HG03097 (cell line): Measurements from ENCODE around the gene MTNR1A.

Source experiments
- ATAC-seq: cut with Tn5 transposase; IDR thresholded peaks from one replicate; pipeline ENCODE4 v1.9.1; 2021; ENCODE audit not compliant: unreplicated experiment, low FRiP score

Gene MTNR1A

DNA sequence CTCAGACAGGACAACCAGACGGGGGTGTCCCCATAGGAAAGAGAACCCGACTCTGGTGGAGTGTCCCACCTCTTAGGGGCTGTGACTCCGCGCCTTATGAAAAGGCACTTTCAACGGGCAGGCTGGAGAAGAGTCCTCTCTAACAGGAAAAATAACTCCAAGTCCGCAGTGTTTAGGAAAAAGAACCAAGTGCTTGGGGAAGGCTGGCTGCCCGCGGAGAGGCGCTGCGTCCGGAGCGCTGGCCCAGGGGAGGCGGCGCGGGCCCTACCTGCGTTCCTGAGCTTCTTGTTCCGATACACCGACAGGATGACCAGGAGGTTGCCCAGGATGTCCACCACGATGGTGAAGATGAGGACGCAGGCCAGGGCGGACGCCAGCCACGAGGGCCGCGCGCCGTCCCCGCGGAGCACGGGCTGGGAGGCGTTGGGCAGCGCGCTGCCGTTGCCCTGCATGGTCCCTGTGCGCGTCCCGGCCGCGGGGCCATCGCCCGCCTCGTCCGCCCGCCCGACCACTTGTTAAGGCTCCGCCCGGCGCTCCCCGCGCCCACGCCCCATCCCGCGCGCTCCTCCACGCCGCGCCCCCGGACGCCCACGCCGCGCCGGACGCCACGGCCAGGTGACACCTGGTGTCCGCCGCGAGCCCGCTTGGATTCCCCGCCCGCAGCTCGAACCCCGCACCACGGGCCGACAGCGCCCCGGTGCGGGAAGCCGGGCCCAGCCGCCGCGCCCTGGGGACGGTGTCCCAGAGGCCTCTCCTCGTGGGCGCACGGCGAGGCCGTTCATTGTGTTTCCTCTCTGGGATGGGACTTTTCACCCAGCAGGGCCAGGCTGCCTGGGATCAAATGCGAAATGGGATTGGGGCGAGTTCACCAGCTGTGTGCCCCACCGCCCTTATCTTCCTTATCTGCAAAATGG lies at the start of gene MTNR1A:
TSS of gene MTNR1A (minus strand) at position 654 of the 914 bp plus-strand sequence. CDS start at position 452, 202 bp downstream.
- no peak for ATAC-seq

DNA sequence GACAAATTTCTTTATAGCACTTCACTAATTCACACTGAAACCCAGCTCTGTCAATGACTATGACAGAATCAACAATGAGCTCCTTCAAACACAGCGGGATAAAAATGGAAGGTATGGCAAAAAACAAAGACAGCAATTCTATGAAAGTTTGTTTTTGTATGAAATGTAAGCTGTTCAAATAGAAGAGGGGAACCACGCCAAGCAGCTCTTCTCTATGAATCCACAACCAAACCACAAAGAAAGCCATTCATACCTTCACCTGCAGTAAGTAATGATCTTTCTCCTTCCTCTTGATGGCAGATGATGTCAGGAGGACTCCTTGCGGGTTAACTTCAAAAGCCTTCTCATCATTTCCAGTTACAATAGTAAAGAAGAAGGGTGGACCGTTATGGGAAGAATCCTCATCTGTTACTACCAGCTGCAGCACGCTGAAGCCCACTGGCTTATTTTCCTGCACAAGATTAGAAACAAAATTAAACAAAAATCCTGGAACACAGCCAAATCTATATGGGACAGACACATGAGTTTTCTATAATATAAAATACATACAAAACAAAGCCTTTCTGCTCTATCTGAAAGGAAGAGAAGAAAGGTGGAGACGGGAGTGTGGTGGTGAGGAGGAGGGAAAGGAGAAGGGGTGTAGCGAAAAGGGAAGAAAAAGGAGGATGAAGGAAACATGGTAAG lies 48.9 kb upstream of the MTNR1A start:
- ATAC-seq, result no peak

DNA sequence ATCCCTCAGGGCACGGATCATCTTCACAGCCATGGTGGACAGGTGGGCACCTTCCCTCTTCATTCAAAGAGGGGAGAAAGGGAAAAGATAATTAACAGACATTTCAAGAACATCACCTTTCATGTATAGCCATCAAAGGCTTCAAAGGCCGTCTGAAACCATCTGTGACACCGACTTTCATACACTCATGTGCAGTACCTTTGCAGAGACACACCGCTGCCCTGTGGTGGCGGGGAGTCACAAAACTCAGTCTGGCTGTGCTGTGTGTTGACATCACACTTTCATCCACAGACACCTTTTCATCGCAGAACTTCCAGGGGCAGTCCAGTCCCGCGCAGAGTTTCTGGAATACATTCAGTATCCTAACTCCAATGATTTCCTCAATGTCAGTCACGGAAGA lies 47.6 kb upstream of the MTNR1A start:
- no peak for ATAC-seq

DNA sequence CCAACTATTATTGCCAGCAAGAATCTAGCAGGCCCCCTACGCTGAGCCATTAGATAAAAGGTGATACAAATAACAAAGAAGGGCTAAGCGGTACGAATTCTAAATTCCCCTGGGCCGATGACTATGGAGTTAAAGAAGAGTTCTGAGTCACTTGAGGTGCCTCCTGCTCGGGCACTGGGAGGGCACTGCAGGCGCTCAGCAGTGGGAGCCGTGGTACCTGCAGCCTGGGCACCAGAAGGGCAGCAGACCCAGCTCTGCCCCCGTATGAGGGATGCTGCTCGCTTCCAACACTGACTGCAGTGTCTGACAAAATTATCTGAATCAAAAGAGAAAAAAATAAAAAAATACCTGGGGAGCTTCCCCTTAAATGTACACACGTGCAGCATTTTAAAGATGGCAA lies 44.1 kb upstream of the MTNR1A start:
- ATAC-seq, result no peak

DNA sequence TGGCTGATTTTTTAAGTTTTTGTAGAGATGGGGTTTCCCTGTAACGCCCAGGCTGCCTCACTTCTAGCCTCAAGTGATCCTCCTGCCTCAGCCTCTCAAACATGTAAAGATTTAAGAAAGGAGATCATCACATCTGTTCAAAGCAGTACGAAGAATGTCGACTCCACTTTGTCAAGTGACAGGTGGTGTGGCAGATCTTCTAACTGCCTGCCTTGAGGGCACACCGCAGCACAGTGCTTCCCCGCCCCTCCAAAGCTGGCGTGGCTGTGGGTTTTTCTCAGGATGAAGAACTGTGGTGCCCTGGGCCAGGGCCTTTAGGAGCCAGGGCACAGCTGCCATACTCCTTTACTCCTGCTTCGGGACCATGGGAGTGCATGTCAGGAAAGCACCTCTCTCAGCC lies 43.3 kb upstream of the MTNR1A start:
- ATAC-seq, result no peak

DNA sequence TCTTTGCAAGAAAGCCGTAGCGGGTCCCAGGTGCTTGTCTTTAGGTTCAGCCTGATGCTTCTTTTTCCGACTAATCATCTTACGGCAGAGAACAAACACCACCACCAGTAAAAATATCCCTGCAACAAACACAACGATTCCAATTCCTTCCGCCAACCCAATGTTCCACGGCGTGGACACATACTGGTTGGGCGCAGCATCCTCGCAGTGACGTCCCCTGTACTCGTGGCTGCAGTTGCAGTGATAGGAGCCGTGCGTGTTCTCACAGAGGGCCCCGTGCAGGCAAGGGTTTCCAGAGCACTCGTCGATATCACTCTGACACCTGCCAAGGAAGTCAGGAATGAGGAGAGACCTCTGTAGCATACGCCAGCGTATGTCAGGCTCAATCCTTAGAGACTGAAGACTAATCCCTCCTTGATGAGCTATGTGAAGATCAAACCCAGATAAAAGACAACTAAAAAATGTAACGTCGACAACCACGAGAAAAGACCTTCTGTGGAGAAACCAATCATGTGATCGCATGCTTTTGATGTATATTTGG lies 41.6 kb upstream of the MTNR1A start:
- ATAC-seq, result no peak

DNA sequence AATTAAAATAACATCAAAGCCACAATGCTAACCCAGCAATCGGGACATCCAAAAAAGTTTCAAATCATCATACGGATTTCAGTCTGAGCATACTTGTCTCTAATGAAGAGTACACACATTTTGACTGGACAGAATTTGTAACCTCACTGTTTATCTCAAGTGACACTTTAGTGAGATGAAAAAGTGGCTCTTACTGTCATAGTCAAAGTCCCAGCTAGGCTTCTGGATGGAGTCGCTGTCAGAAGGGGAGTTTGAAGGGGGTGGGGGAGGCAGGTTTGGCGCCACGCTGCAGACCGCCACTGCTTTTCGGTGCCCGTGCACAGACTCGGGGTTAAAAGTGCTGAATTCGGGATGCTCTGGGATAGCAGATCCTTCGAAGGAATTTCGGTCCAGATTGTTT lies 41.0 kb upstream of the MTNR1A start:
- no peak for ATAC-seq

DNA sequence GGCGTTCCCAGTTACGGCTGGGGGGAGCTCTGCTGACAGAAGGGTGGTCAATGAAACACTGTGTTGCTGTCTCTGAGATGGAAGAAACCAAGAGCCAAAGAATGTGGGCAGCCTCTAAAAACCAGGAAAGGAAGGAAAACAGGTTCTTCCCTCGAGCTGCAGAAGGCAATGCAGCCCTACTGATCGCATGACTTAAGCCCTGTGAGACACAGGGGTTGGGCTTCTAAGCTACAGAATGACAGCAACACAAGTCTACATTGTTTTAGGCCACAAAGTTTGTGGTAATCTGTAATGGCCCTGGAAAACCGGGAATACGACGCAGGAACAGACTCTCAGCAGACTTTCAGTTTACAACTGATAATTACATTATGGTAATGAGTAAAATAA lies 38.2 kb upstream of the MTNR1A start:
- no peak for ATAC-seq

DNA sequence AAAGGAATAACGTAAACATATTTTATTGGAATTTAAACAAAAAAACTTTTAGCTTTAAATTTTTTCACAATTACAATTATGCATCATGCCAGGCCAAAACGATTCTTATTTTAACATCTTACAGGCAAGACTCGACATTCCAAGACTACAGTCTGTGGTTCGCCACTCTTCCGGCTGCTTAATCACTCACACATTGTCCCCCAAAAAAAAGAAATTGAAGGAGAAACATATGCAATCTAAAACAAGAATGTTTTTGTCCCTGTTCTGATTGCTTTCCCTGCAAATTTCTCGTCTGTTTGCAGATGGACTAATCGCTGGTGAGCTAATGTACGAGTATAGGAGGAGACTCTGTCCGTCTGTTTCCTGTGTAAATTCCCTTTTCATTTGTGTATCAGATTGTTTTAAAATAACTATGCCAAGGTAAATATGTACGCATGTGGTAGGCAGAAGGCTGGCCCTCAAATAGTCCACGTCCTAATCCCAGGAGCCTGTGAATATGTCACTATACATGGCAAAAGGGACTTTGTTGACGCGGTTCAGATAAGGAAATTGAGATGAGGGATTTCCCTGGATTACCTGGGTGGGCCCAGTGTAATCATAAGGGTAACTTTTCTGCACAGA lies 37.7 kb upstream of the MTNR1A start:
- ATAC-seq, result no peak

DNA sequence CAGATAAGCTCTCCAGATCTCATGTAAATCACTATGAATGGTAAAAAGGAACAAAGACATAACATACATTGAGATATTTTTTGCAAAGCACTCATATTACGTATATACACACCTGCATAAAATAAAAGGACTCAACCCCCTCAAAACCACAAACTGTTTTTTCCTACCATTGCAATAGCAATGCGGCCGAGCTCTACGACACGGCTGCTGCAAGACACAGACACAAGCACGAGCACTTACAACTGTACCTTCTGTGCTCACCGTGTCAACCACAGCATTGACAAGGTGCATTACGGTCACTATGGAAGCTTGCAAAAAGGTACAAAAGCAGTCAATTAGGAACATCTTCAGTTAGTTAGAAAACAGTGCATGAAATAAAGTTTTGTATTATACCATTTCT lies 37.1 kb upstream of the MTNR1A start:
- ATAC-seq, result no peak

DNA sequence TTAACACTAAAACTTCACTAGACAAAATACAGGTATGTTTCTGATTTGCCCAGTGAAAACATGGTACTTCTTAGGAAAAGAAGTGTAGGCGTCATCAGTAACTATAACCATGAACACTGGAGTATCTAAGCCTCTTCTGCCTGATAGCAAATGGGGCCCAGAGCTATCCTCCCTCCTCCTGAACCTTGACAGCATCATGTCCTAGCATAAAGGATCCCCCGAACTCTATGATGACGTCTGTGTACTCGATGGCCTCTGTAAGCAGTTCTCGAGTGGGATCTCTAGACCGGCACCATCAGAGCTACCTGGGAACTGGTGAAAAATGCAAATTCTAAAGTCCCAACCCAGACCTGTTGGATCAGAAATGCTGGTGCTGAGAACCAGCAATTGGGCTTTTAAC lies 36.3 kb upstream of the MTNR1A start:
- no peak for ATAC-seq

DNA sequence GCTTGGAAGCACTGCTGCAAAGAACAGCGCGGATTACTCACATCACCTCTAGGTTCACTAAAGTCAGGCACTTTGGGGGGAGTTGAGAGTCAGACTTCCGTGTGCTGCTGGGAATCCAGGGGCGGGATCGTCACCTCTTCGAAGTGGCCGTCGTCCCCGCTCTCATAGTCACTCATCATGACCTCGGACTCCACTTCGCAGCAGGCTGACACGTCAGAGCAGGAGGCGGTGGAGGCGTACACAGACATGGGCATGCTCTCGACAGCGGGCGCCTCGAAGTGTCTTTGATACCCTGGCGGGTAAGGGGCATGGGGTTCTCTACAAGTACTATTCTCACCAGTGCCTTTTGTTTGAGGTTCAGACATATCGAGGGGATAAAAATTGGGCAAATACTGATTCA lies 33.1 kb upstream of the MTNR1A start:
- ATAC-seq, result no peak

DNA sequence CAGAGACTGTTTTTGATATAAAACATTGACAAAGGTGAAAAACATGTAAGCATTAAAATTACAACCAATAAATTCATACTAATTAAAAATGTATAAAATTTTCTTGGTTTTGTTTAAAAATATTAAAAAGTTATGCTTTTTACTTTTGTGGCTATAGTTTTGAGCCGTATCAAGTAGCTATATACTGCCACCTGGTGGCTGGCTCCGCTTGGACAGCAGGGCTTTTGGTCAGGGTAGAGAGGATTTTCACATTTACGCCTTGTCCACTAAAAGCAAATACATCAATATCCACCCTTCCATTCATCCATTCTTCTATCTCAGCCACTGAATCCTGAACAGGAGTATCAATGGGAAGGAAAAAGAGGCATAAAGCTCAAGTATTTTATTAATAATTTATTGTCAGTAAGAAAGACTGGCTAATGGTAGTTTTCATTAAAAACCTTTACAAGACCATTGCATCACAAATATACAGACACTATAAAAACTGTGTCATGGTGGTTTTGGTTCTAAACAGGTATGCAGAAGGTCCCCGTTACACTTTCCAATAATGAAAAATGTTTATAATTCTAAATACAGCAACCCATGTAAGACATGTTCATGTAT lies 32.1 kb upstream of the MTNR1A start:
- no peak for ATAC-seq

DNA sequence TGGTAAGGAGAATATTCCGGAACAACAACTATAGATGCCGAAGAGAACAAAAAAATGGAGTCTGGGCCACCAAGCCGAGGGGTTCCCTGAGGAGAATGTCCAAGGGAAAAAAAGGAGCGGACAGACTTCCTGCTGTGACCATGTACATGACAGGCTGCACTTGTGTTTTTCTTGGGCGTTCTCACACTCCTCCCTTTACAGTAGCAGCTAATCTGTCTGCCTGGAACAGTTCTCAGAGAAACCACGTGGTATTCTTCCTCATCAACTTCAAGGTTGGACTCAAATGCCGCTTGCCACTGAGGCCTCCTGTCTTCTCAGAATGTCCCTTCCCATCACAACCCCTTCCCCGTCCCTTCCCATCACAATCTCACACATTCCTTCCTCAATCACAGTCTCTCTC lies 30.8 kb upstream of the MTNR1A start:
- ATAC-seq, result no peak

DNA sequence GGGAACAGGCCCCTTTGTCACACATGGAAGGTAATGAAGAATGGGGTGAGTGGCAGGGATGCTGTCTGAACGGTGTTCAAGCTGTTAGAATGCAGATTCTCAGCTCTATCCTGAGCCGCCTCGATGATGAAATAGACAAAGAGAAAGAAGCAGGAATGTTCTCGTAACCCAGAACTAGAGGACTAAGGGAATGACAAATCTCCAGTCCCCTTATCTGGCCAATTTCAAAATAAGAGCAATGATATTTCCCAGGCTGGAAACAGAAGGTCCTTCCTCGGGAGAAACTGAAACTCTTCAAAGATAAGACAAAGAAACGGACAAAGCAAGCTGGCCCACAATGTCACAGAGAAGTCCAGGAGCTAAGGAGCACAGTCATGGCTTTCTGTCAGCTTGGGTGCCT lies 29.5 kb upstream of the MTNR1A start:
- ATAC-seq, result no peak

DNA sequence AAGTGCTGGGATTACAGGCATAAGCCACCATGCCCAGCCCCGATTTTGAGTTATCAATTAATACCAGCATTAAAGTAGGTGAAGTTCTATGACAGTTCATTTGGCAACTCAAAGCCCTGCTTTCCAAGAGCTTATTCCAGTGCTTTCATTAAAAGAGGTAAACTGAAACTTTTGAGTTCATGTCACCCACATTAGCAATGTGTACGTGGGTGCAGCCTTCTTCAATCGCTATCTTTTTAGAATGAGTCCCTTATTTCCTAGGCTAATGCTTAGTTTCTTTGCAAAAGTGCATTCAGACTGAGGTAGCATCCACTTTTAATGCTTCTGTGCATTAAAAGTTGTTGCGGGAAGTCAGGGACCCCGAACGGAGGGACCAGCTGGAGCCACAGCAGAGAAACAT lies 26.1 kb upstream of the MTNR1A start:
- no peak for ATAC-seq

DNA sequence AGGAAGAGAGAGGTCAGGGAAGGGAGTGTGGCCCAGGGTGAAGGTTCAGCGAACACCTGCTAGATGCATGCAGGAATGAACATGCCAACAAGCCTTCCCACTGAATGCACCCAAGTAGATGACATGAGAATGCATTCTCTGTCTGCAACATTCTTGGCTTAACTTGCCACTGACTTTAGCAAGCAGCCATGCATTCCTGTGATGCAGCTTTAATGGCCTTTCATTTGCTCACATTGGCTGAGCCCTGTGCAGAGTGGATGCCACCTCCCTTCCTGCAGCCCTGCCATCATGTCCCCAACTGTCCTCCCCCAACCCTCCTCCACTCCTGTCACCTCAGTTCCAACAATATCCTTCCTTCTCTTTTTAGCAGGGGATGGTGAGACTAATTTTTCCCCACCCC lies 25.3 kb upstream of the MTNR1A start:
- no peak for ATAC-seq

DNA sequence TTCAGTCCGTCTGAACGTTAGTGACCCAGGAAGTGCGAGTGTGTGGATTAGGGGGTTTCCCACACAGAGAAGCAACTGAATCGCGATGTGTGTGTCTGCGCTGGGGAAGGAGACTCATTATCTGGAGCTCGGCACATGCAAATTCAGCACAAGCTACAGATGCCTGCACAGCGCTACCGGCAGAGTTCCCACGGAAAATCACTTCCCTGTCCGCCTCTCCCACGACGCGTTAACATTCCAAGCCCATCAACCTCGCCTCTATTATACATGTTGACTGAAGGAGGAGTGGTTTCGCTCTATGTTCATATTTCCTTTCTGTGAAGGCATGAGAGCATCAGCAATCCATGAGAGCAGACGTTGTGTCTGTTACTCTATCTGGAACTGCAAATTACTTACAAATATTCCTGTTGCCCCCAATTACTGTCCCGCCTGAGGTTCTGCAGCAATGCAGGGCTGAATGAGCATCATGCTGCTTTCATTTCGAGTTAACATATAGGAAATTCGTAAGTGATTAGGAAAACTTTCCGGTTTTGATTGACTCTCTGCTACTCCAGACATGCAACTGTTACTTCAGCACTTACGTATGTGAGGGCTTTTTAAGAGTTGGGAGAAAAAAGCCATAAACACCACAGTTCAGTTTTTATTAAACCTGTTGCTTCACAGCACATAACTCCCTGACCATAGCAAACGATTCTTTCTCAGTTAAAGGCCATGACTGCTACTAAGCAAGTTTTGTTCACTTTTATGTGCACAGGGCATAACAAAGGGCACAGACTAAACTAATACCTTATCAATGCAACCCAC lies 15.0 kb upstream of the MTNR1A start:
- ATAC-seq, result no peak

DNA sequence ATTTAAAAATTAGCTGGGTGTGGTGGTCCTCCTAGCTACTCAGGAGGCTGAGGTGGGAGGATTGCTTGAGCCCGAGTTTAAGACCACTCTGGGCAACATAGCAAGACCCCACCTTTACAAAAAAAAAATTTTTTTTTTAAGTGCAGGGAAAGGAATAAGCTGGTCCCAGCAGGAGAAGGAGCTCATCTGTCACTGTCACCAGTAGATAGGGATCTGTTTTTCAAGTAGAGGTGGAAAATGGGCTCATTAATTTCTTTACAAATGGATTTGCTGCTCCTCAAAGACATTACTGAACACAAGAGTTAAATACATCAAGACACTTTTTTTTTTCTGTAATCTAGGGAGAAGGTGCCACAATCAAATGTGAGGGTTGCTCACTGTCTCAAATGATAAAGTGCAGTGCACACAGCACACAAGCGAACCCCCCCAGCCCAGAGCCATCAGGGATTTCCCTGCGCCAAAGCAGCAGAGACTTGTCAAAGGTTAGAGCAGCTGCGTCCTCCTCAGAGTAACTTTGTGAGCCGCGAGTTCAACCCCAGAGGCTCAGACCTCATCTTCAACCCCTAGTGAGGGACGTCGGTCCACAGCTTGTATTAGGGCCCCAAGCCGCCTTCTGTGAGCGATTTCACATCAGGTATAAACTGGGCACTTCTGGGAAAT lies 14.3 kb upstream of the MTNR1A start:
- ATAC-seq, result no peak

DNA sequence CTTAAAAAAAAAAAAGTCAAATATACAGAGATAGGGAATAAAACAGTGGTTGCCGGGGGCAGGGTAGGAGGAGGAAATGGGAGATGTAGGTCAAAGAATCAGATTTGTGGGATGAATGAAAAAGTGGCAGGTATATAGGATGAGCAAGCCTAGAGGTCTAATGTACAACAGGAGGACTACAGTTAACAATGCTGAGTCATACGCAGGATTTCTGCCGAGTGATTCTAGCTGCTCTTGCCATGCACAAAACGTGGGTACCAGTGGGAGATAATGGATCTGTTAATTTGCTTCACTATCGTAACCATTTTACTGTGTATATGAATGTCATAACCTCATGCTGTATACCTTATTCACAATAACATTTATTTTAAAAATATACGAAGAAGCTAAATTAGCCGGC lies 10.7 kb upstream of the MTNR1A start:
- no peak for ATAC-seq
